Thyroid gland (tissue), 4 donors: Measurements from ENCODE around the gene CEP170B. TPM values are rescaled to one million over a fixed set of nuclear protein-coding genes. Genes with fewer than 3 reads are reported as not detected.
"Not testable (repeated sequence)": the region's sequence is repeated elsewhere in the genome, so short reads cannot be mapped to it uniquely, and the experiment has no call there.

ENCODE experiments used
- DNase-seq, 2 donors: peaks; one replicate each; pipeline ENCODE4 v3.0.0-alpha.2; 2019
- H3K27ac ChIP-seq, 3 donors: fragments of 200-600 bp; sonication (generic); 1 replicate in 2 of 3; 2 replicates in 1 of 3; pipeline ENCODE4 v1.5.1; 2016 to 2019; ENCODE audit warnings: mild to moderate bottlenecking in 1 of 3, moderate library complexity in 1 of 3
- H3K27me3 ChIP-seq: fragments of 200-600 bp; sonication (generic); one replicate; pipeline ENCODE4 v1.5.1; 2019
- H3K36me3 ChIP-seq, 2 donors: fragments of 200-600 bp; sonication (generic); one replicate each; pipeline ENCODE4 v1.5.1; 2016 to 2019
- H3K4me1 ChIP-seq, 2 donors: fragments of 200-600 bp; sonication (generic); one replicate each; pipeline ENCODE4 v1.5.1; 2017 to 2019
- H3K4me3 ChIP-seq, 3 donors: fragments of 200-600 bp; sonication (generic); replicated peaks in 1 of 3; 1 replicate in 2 of 3; 2 replicates in 1 of 3; pipeline ENCODE4 v1.5.1; 2016; ENCODE audit warnings: mild to moderate bottlenecking in 1 of 3
- H3K9me3 ChIP-seq: fragments of 200-600 bp; sonication (generic); one replicate; pipeline ENCODE4 v1.5.1; 2017
- POLR2A ChIP-seq, 2 donors: fragments of 450-650 bp; IDR thresholded peaks; one replicate each; pipeline ENCODE4 v1.6.1; 2017; ENCODE audit warnings: antibody characterized with exemption in 2 of 2, mild to moderate bottlenecking in 2 of 2, moderate library complexity in 1 of 2
- WGBS, 2 donors: methylation state at CpG; one replicate each; pipeline ENCODE4 v1.1.5; 2017; 5-methylcytosine and 5-hydroxymethylcytosine counted together
- intact Hi-C: fragments of 100-400 bp; cut with DNase I; formaldehyde crosslinking; loops from one replicate; pipeline ENCODE4 v1.15.1; 2023
- total RNA-seq, 4 donors: library from RNA; depleted of rRNA; stranded (reverse); fragments of >200 nt; gene quantifications; one replicate each; pipeline ENCODE4 v1.2.3, GENCODE V29; 2016
- TF ChIP-seq, protein P1 (sequence below), 6 experiments: fragments of 200-600 bp in 3 of 6; fragments of 450-650 bp in 3 of 6; sonication (generic) in 3 of 6; IDR thresholded peaks; one replicate each; pipeline ENCODE4 v1.5.1; 2016 to 2019; ENCODE audit warnings: antibody characterized with exemption in 6 of 6, mild to moderate bottlenecking in 2 of 6, inconsistent platforms in 1 of 6, moderate library complexity in 1 of 6

The CEP170B gene
- total RNA-seq, 4 donors from 2014 or later = 18.3 to 46.2 (median 27.4) TPM

DNA sequence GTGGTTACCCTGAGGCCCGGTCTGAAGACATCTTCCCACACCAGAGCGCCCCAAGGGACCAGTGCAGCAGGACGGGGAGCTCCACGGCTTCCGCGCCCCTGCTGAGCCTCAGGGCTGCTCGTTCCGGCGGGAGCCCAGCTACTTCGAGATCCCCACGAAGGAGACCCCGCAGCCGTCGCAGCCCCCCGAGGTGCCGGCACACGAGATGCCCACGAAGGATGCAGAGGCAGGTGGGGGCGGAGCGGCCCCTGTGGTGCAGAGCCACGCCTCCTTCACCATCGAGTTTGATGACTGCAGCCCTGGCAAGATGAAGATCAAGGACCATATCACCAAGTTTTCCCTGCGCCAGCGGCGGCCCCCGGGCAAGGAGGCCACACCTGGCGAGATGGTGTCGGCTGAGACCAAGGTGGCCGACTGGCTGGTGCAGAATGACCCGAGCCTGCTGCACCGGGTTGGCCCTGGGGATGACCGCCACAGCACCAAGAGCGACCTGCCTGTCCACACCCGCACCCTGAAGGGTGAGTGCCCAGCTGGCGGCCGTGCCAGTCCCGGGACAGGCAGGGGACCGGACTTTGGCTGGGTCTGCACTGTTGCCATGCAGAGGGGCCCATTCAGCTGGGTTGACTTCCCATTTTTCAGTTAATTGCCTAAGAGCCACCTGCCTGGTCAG is 18.1 kb downstream of the CEP170B start:
- H3K27ac ChIP-seq = no peak overlapping the region
- no peaks in the 10 kb centered on the region for H3K27me3 ChIP-seq
- no peak overlapping the region for H3K4me3 ChIP-seq
- 90 to 93% methylated on average over 2 to 27 of the region's 38 CpGs for WGBS, 2 donors
- DNase-seq = no peak
- intact Hi-C loops = no loop called here
- H3K36me3 ChIP-seq = peaks cover 27 to 37% of the 10 kb centered on the region in 2 donors
- H3K9me3 ChIP-seq = no peaks in the 10 kb centered on the region
- no peak for TF ChIP-seq POLR2A (IDR thresholded peaks at IDR 0.05)
- TF ChIP-seq, protein P1, sequence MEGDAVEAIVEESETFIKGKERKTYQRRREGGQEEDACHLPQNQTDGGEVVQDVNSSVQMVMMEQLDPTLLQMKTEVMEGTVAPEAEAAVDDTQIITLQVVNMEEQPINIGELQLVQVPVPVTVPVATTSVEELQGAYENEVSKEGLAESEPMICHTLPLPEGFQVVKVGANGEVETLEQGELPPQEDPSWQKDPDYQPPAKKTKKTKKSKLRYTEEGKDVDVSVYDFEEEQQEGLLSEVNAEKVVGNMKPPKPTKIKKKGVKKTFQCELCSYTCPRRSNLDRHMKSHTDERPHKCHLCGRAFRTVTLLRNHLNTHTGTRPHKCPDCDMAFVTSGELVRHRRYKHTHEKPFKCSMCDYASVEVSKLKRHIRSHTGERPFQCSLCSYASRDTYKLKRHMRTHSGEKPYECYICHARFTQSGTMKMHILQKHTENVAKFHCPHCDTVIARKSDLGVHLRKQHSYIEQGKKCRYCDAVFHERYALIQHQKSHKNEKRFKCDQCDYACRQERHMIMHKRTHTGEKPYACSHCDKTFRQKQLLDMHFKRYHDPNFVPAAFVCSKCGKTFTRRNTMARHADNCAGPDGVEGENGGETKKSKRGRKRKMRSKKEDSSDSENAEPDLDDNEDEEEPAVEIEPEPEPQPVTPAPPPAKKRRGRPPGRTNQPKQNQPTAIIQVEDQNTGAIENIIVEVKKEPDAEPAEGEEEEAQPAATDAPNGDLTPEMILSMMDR (IDR thresholded peaks at IDR 0.05) = no peak
- no peaks in the 10 kb centered on the region for H3K4me1 ChIP-seq

DNA sequence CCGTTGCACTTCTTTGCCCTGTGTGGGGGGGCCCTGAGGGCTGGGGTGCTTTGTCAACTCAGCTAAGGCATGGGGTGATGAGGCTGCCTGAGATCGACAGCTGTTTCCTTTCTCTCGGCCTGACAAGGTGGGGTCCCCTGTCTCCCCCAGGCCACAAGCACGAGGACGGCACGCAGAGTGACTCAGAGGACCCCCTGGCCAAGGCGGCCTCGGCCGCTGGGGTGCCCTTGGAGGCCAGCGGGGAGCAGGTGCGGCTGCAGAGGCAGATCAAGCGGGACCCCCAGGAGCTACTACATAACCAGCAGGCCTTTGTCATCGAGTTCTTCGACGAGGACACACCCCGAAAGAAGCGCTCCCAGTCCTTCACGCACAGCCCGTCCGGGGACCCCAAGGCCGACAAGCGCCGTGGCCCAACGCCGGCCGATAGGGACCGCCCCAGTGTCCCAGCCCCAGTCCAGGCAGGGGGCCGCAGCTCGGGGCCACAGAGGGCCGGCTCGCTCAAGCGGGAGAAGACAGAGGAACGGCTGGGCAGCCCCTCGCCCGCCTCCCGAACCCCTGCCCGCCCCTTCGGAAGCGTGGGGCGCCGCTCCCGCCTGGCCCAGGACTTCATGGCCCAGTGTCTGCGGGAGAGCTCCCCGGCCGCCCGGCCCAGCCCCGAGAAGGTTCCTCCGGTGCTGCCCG is 18.8 kb downstream of the CEP170B start:
- WGBS, 2 donors = 92 to 95% methylated on average over 17 to 35 of the region's 49 CpGs
- no peak for DNase-seq

DNA sequence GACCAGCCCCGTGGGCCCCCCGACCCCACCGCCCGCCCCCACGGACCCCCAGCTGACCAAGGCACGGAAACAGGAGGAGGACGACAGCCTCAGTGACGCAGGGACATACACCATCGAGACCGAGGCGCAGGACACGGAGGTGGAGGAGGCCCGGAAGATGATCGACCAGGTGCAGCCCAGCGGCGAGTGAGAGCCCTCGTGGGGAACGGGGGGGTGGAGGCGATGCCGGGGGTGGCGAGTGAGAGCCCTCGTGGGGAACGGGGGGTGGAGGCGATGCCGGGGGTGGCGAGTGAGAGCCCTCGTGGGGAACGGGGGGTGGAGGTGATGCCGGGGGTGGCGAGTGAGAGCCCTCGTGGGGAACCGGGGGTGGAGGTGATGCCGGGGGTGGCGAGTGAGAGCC is 19.3 kb downstream of the CEP170B start:
- H3K4me1 ChIP-seq, H3K4me3 ChIP-seq, H3K27ac ChIP-seq, intact Hi-C loops, DNase-seq, H3K27me3 ChIP-seq, H3K9me3 ChIP-seq: not testable (repeated sequence)
- H3K36me3 ChIP-seq = peaks cover 27 to 31% of the 10 kb centered on the region in 2 donors
- 84 to 92% methylated on average over 6 to 13 of the region's 34 CpGs for WGBS, 2 donors

More for the DNA sequence above, 18.8 kb downstream of the CEP170B start:
- Histone ChIP-seq H3K27me3 (no peaks in the 10 kb centered on the region), H3K4me3 (no peak overlapping the region), H3K4me1 (no peaks in the 10 kb centered on the region), H3K36me3 (peaks cover 27 to 31% of the 10 kb centered on the region in 2 donors), H3K27ac (no peak overlapping the region), H3K9me3 (no peaks in the 10 kb centered on the region)
- TF ChIP-seq, protein P1 (IDR thresholded peaks at IDR 0.05) = no peak
- TF ChIP-seq POLR2A (IDR thresholded peaks at IDR 0.05) = no peak
- intact Hi-C loops = no loop called here

DNA sequence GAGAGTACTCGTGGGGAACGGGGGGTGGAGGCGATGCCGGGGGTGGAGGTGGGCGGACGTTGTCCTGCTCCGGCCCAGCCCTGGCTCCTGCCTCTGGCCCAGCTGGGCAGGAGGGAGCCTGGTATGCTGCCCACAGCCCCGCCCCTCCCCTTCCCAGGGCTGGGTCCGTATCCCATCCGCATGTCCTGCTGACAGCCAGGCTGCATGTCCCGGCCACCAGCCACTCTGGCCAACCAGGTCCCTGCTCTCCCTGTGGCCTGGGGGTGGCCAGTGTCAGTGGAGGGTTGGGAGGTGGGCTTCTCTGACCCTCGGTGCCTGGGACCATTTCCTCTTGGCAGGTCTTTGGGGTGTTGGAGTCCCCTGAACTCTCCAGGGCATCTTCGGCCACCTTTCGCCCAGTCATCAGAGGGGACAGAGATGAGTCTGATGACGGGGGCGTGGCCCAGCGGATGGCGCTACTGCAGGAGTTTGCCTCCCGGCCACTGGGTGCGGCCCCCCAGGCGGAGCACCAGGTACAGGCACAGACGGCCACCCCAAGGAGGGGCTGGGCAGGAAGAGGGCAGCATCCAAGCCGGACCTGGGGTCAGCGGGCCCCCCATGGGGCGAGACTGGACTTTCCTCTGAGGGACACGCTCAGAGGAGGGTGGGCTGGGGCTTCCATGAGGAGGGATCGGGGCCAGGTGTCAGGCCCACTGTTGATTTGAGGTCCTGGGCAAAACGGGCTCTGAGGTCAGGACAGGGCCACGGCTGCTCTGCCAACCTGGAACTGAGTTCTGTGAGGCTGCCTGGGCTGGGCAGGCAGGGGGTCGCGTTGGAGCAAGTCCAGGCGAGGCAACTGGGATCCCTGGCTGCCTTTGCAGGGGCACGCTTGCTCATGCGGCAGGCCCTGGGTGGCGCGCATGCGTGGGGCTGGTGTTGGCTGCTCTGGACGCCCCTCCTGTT is 20.2 kb downstream of the CEP170B start:
- WGBS, 2 donors = 88 to 94% methylated on average over 16 to 18 of the region's 38 CpGs
- no peaks in the 10 kb centered on the region for H3K4me1 ChIP-seq
- H3K27ac ChIP-seq = no peak overlapping the region
- H3K4me3 ChIP-seq = no peak overlapping the region
- H3K36me3 ChIP-seq = peaks cover 25 to 29% of the 10 kb centered on the region in 2 donors
- no peaks in the 10 kb centered on the region for H3K27me3 ChIP-seq
- intact Hi-C loops = no loop called here
- no peaks in the 10 kb centered on the region for H3K9me3 ChIP-seq
- TF ChIP-seq POLR2A (IDR thresholded peaks at IDR 0.05) = no peak
- TF ChIP-seq, protein P1 (IDR thresholded peaks at IDR 0.05) = no peak
- DNase-seq = no peak

DNA sequence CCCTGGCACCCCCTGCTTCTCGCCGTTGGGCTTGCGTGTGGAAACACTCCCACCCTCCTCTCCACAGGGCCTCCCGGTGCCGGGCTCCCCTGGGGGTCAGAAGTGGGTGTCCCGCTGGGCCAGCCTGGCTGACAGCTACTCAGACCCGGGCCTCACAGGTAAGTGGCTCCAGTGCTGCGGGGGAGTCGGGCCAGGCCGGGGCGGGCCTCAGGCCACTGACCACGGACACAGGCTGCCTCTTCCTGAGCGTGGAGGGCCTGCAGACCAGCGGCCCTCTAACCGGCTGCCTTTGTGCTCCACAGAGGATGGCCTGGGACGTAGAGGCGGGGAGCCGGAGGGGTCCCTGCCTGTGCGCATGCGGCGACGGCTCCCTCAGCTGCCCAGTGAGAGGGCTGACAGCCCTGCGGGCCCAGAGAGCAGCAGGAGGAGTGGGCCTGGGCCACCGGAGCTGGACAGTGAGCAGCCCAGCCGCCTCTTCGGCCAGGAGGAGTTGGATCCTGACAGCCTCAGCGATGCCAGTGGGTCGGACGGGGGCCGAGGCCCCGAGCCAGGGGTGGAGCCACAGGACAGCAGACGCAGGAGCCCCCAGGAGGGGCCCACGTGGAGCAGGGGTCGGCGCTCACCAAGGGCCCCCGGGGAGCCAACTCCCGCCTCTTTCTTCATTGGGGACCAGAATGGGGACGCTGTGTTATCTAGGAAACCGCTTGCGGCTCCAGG is 21.1 kb downstream of the CEP170B start:
- H3K27ac ChIP-seq = no peak overlapping the region
- intact Hi-C loops = no loop called here
- H3K27me3 ChIP-seq = no peaks in the 10 kb centered on the region
- H3K4me3 ChIP-seq = no peak overlapping the region
- 87 to 91% methylated on average over 10 to 16 of the region's 40 CpGs for WGBS, 2 donors
- H3K4me1 ChIP-seq = no peaks in the 10 kb centered on the region
- no peak for DNase-seq
- no peaks in the 10 kb centered on the region for H3K9me3 ChIP-seq
- H3K36me3 ChIP-seq = peaks cover 21 to 24% of the 10 kb centered on the region in 2 donors
- TF ChIP-seq, protein P1 (IDR thresholded peaks at IDR 0.05) = no peak
- TF ChIP-seq POLR2A (IDR thresholded peaks at IDR 0.05) = no peak
